DND-41 (cell line): ENCODE data around the gene PITPNM1.

ENCODE experiments used
- EZH2 ChIP-seq: IDR thresholded peaks from 3 replicates; pipeline ENCODE4 v1.6.1; 2012; ENCODE audit warnings: borderline replicate concordance, low read depth, mild to moderate bottlenecking, moderate library complexity, low read length, inconsistent platforms; ENCODE audit not compliant: severe bottlenecking
- TF ChIP-seq, protein P1 (sequence below): IDR thresholded peaks from 2 replicates; pipeline ENCODE4 v1.5.1; 2012; ENCODE audit warnings: borderline replicate concordance, low read length, moderate library complexity, mild to moderate bottlenecking; ENCODE audit not compliant: poor library complexity, severe bottlenecking; ENCODE audit errors: extremely low read depth

DNA sequence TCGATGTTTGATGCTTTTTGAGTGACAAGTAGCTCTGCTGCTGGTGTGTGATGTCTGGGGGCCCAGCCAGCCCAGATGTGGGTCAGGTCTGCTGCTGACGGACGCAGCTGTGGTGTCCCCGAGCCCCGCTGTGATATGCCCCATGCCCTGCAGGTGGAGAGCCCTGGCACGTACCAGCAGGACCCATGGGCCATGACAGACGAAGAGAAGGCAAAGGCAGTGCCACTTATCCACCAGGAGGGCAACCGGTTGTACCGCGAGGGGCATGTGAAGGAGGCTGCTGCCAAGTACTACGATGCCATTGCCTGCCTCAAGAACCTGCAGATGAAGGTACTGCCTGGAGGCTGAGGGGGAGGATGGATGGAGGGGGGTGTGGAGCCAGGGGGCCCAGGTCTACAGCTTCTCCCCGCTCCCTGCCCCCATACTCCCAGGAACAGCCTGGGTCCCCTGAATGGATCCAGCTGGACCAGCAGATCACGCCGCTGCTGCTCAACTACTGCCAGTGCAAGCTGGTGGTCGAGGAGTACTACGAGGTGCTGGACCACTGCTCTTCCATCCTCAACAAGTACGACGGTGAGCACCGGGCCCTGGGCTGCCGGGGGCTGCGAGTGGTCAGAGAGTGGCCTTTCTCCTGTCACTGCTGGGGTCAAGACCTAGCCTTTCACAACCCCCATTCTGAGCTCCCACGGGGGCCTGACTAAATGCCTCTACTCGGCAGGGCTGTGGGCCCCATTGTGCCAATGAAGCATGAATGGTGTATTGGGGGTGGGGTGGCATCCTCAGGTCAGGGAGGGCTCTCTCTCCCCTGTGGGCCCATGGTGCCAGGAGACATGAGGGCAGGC is 15.1 kb downstream of the PITPNM1 start:
- TF ChIP-seq, protein P1, sequence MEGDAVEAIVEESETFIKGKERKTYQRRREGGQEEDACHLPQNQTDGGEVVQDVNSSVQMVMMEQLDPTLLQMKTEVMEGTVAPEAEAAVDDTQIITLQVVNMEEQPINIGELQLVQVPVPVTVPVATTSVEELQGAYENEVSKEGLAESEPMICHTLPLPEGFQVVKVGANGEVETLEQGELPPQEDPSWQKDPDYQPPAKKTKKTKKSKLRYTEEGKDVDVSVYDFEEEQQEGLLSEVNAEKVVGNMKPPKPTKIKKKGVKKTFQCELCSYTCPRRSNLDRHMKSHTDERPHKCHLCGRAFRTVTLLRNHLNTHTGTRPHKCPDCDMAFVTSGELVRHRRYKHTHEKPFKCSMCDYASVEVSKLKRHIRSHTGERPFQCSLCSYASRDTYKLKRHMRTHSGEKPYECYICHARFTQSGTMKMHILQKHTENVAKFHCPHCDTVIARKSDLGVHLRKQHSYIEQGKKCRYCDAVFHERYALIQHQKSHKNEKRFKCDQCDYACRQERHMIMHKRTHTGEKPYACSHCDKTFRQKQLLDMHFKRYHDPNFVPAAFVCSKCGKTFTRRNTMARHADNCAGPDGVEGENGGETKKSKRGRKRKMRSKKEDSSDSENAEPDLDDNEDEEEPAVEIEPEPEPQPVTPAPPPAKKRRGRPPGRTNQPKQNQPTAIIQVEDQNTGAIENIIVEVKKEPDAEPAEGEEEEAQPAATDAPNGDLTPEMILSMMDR, result no peak
- no peak for TF ChIP-seq EZH2
